ENCODE measurements around the gene NADK2.
"Not testable (repeated sequence)": the region's sequence is repeated elsewhere in the genome, so short reads cannot be mapped to it uniquely, and the experiment has no call there.

DNA sequence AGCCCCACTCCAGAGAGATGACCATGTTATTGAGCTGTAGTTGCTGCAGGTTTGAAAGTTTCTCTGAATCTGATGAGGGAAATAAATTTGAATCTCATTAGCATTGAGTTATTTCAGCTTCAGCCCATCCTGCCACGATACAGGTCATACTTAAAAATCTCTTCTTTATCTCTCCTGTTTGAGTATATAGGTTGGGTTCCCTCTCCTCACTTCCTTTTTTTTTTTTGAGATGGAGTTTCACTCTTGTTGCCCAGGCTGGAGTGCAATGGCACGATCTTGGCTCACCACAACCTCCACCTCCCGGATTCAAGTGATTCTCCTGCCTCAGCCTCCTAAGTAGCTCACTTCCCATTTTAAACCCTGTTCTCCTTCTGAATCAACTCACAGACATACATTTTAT lies 42.0 kb upstream of the NADK2 start:
- TF ChIP-seq, protein P1, sequence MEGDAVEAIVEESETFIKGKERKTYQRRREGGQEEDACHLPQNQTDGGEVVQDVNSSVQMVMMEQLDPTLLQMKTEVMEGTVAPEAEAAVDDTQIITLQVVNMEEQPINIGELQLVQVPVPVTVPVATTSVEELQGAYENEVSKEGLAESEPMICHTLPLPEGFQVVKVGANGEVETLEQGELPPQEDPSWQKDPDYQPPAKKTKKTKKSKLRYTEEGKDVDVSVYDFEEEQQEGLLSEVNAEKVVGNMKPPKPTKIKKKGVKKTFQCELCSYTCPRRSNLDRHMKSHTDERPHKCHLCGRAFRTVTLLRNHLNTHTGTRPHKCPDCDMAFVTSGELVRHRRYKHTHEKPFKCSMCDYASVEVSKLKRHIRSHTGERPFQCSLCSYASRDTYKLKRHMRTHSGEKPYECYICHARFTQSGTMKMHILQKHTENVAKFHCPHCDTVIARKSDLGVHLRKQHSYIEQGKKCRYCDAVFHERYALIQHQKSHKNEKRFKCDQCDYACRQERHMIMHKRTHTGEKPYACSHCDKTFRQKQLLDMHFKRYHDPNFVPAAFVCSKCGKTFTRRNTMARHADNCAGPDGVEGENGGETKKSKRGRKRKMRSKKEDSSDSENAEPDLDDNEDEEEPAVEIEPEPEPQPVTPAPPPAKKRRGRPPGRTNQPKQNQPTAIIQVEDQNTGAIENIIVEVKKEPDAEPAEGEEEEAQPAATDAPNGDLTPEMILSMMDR (IDR thresholded peaks at IDR 0.05): not testable (repeated sequence)
- not testable (repeated sequence) for TF ChIP-seq EZH2phosphoT487 (IDR thresholded peaks at IDR 0.05)

Data from neural progenitor cell (in vitro differentiated cells).